ENCODE results near the gene SHANK3.

SHANK3 gene

DNA sequence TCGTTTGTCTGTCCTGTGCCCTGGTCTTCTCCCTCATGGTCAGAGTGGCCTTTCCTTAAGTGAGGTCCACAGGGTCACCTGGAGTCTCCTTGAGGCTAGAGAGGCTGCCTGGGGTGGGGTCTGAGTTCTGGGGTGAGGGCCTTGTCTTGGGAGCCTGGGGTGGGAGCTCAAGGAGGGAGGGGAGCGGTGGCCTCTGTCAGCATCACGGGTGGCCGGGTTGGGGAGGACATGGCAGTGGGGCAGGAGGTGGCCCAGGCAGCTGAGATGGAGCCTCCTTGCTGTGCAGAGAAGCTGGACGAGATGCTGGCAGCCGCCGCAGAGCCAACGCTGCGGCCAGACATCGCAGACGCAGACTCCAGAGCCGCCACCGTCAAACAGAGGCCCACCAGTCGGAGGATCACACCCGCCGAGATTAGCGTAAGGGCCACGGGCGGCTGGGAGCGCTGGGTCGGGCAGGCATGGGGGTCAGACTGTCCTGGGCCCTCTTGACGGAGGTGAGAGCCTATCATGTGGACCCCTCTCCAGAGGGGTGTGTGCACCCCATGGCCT lies 42.1 kb downstream of the SHANK3 start:
- DNase-seq, result no peak

DNA sequence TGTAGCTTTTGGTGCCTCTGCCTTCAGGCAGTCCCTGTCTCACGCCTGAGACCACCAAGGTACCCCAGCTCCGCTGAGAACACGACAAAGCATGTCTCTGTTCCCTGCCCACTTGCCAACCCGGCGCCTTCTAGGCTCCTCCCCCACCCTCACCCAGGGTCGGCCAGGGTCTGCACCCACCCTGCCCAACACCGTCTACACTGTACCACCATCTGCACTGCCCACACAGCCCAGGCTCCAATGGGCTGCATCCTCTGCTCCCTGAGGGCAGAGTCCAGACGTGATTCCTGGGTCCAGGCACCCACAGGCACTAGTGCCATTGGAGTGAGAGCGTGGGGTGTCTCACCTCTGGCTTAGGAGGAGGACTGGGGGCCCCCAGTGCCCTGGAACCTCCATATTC lies 42.6 kb downstream of the SHANK3 start:
- DNase-seq, result no peak

DNA sequence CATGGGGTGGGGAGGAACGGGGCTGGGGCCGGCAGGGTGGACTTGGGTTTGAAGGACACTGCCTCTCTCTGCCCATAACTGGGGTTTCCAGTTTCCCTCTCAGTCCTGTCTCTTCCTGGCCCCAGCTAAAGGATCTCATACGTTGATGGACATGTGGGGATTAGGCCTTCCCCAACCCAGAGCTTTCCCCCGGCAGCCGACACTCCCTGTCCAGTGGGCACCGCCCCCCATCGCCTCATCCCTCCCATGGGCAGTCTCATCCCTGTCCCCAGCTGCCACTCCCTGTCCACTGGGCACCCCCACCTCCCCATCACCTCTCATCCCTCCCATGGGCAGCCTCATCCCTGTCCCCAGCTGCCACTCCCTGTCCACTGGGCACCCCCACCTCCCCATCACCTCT lies 43.2 kb downstream of the SHANK3 start:
- DNase-seq, result no peak

DNA sequence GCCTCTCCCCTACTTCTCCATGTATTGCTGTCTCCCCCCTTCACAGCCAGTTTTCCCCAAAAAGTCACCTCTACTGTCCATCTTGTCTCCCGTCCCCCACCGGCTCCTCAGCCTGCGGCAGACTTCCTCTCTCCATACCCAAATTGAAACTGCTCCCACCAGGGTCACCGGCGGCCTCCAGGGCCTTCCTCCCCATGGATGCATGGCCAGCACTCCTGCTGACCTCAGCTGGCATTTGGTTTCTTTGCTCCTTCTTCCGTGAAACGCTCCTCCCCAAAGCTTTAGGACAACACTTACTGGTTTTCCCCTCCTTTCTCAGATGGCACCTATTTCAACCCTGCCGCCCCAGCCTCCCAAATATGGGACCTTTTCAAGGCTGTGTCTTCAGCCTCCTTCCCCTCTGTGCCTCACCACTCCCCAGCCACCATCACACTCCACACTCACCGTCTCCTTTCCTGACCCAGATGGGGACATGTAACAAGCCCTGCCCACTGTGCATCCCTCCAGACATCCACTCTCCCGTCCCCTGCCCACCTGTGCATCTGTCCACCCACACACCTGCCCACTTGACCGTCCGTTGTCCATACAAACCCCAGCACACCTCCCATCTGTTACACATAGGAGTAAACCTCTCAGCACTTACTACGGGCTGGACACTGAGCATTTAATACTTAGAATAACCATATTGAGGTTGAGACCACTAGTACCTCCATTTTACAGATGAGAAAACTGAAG lies 43.8 kb downstream of the SHANK3 start:
- DNase-seq, result no peak

DNA sequence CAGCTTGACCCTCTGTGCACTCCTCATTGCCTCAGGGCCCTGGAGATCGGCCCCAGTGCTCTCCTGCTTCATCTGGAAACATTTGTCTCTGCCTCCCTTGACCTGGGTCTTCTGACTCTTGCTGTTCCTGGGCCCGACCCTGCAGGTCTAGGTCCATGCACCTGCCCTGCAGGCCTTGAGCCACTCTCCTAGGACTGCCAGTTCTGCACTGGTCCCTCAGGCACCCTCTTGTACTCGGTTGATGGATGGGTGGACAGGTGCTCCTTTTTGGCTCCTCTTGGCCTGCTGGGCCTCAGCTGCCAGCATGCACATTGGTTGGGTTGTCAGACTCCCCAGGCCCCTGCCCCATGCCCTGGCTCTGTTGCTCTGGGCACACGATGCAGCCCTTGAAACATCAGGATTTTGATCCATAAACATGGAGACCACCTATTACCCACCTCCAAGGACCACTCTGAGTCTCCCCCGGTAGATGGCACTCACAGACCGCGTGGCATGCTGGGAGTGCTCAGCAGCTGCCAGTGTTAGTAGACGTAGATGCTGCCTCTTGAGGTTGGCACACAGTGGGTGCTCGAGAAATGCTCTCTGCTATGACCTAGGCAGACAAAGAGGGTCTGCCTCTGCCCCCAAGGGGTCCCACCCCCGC lies 45.2 kb downstream of the SHANK3 start:
- no peak for DNase-seq

DNA sequence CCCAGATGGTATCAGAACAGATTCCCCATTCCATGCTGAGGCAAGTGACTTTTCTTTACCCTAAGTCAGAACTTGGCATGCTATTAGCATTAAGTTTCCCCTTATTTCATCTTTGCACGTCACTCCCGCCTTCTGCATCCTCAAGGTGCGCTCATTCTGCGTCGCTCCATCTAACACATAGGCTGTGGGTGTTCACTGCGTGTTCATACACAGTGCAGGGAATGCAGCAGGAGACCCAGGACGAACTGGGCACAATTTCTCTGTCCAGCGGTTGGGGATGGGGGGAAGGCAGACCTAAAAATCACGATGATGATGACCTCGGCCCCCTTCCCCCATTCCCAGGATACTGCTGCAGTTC lies 45.7 kb downstream of the SHANK3 start:
- DNase-seq, result no peak

DNA sequence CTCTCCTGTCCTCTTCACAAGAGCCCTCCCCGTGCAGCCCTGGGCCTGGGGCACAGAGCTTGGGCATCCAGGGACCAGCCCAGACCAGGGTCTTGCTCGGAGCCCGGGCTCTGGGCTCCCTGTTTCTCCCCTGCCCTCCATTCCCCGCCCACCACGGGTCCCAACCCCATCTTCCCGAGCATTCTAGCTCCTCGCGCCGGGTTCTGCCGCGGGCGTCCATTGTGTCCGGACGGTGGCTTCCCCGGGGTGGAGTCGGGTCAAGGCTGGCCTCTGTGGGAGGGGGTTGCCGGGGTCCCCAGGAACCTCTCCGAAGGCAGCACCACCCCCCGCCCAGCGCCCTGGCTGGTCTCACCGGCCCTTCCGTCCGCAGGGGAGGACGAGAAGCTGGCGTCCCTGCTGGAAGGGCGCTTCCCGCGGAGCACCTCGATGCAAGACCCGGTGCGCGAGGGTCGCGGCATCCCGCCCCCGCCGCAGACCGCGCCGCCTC lies 47.2 kb downstream of the SHANK3 start:
- DNase-seq, result no peak

DNA sequence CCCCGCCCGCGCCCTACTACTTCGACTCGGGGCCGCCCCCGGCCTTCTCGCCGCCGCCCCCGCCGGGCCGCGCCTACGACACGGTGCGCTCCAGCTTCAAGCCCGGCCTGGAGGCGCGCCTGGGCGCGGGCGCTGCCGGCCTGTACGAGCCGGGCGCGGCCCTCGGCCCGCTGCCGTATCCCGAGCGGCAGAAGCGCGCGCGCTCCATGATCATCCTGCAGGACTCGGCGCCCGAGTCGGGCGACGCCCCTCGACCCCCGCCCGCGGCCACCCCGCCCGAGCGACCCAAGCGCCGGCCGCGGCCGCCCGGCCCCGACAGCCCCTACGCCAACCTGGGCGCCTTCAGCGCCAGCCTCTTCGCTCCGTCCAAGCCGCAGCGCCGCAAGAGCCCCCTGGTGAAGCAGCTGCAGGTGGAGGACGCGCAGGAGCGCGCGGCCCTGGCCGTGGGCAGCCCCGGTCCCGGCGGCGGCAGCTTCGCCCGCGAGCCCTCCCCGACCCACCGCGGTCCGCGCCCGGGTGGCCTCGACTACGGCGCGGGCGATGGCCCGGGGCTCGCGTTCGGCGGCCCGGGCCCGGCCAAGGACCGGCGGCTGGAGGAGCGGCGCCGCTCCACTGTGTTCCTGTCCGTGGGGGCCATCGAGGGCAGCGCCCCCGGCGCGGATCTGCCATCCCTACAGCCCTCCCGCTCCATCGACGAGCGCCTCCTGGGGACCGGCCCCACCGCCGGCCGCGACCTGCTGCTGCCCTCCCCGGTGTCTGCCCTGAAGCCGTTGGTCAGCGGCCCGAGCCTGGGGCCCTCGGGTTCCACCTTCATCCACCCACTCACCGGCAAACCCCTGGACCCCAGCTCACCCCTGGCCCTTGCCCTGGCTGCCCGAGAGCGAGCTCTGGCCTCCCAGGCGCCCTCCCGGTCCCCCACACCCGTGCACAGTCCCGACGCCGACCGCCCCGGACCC lies 48.0 kb downstream of the SHANK3 start:
- DNase-seq, result no peak

DNA sequence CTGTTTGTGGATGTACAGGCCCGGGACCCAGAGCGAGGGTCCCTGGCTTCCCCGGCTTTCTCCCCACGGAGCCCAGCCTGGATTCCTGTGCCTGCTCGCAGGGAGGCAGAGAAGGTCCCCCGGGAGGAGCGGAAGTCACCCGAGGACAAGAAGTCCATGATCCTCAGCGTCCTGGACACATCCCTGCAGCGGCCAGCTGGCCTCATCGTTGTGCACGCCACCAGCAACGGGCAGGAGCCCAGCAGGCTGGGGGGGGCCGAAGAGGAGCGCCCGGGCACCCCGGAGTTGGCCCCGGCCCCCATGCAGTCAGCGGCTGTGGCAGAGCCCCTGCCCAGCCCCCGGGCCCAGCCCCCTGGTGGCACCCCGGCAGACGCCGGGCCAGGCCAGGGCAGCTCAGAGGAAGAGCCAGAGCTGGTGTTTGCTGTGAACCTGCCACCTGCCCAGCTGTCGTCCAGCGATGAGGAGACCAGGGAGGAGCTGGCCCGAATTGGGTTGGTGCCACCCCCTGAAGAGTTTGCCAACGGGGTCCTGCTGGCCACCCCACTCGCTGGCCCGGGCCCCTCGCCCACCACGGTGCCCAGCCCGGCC lies 48.7 kb downstream of the SHANK3 start:
- DNase-seq, result no peak

DNA sequence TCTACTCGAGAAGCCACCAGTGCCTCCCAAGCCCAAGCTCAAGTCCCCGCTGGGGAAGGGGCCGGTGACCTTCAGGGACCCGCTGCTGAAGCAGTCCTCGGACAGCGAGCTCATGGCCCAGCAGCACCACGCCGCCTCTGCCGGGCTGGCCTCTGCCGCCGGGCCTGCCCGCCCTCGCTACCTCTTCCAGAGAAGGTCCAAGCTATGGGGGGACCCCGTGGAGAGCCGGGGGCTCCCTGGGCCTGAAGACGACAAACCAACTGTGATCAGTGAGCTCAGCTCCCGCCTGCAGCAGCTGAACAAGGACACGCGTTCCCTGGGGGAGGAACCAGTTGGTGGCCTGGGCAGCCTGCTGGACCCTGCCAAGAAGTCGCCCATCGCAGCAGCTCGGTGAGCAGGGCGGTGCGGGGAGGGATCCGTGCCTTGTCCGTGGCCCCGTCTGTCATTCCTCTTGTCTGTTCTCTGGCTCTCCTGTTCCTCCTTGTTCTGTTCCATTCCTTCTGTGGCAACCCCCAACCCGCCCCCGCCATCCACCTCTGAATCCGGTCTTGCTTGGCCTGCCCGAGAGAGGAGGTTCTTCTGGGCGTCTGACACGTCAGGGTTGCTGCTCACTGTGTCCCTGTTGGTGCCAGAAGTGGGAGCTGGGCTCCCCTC lies 49.6 kb downstream of the SHANK3 start:
- DNase-seq, result no peak

Measured in islet precursor cell (in vitro differentiated cells).